ENCODE measurements around the gene VENTX.

VENTX gene

DNA sequence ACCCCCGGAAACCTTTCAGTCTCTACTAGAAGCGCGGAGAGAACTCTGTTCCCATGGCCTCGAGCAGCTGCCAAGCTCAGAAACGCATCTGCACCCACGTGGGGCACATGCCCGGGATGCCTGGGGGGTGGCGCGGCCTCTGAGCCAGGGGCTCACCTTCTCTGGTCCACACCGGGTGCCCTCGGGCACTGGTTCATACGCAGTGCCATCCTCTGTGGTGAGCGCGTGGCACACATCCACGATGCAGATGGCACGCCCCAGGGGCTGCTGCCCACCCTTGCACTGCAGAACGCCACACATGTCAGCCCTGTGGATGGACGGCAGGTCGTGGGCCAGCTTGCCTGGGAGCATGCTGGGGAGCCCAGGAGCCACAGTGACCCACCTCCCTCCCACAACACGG, 32.5 kb downstream of the VENTX start:
- H3K4me3 ChIP-seq (ENCODE audit: low read depth, low read length) = no peak overlapping the region
- TF ChIP-seq, protein P1, sequence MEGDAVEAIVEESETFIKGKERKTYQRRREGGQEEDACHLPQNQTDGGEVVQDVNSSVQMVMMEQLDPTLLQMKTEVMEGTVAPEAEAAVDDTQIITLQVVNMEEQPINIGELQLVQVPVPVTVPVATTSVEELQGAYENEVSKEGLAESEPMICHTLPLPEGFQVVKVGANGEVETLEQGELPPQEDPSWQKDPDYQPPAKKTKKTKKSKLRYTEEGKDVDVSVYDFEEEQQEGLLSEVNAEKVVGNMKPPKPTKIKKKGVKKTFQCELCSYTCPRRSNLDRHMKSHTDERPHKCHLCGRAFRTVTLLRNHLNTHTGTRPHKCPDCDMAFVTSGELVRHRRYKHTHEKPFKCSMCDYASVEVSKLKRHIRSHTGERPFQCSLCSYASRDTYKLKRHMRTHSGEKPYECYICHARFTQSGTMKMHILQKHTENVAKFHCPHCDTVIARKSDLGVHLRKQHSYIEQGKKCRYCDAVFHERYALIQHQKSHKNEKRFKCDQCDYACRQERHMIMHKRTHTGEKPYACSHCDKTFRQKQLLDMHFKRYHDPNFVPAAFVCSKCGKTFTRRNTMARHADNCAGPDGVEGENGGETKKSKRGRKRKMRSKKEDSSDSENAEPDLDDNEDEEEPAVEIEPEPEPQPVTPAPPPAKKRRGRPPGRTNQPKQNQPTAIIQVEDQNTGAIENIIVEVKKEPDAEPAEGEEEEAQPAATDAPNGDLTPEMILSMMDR (IDR thresholded peaks at IDR 0.05; ENCODE audit: borderline replicate concordance, insufficient read depth, low read depth, low read length) = no peak

DNA sequence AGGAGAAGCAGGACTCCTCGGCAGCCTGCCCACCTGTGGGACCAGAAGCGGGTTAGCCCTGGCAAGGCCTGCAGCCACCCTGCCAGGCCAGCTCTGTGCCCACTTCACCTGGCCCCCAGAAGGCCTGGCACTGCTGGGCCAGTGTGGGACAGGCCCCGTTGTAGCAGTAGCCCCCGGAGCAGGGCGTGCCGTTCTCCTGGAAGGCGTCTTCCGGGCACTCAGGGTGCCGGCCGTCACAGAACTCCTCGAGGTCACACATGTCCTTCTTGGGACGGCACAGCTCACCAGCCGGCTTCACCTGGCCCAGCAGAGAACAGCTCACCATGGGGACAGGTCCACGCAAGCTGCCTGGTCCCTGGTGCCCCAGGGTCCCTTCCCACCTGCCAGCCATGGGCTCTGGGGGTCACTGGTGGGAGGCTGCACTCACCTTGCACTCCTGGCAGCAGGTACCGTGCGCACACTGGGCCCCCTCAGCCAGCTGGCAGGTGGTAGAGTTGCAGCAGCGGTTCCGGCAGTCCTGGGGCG, 33.2 kb downstream of the VENTX start:
- TF ChIP-seq, protein P1 (IDR thresholded peaks at IDR 0.05; ENCODE audit: borderline replicate concordance, insufficient read depth, low read depth, low read length) = no peak
- H3K4me3 ChIP-seq (ENCODE audit: low read depth, low read length) = no peak overlapping the region

DNA sequence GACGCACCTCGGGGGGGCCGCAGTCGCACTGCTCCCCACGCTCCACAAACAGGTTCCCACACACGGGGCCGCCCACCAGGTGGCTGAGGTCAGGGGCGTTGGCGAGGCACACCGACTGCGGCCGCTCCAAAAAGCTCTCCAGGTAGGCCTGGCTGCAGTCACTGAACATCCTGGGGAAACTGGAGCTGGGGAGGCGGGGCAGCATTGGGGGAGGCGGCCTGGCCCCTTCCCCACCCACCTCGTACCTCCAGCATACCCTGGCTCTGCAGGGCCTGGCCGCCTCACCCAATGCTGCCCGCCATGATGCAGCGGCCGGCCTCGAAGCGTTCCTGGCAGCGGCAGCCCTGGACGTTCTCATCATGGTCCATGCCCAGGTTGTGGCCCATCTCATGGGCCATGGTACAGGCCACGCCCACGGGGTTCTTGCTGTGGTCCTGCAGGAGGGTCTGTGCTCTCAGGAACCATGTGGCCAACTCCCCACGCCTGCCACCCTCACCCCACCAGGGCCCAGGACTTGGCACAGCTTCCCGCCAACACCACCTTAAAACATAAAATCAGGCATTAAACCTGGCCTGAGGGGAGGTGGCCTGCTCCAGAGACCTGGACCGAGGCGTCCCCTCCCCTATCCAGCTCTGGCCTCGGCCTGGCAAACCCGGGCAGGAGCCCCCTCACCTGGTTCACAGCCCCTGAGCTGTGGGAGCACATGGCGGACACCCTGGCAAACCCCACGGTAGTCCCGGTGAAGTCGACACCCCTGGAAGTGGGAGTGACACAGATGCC, 34.1 kb downstream of the VENTX start:
- TF ChIP-seq, protein P1 (IDR thresholded peaks at IDR 0.05; ENCODE audit: borderline replicate concordance, insufficient read depth, low read depth, low read length) = no peak
- no peak overlapping the region for H3K4me3 ChIP-seq (ENCODE audit: low read depth, low read length)

DNA sequence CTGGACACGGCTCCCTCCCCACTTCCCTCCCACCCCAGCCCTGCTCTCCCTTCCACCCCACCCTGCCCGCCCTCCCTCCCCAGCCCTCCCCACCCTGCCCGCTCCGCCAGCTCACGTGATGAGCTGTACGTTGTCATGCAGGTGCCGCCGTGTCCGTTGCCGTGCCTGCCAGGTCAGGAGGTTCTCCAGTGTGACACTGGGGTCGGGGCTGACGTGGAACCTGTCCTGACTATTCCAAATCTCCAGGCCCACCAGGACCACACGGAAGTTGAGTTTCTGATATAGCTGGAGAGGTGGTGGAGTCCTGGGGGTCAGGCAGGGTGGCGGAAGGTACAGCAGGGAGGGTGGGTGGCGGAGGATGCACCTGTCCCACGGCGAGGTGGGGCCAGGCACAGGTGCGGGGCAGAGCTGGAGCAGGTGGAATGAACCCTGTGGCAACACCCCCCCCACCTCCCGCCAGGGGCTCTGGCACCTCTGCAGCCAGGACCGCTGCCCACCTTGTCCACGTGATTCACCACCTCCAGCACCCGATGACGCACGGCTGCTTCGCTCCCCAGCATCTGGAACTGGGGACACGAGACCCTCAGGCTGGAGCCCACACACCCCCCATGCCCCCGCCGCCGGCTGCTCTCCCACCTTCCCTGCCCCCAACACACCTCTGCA, 34.8 kb downstream of the VENTX start:
- no peak overlapping the region for H3K4me3 ChIP-seq (ENCODE audit: low read depth, low read length)
- TF ChIP-seq, protein P1 (IDR thresholded peaks at IDR 0.05; ENCODE audit: borderline replicate concordance, insufficient read depth, low read depth, low read length) = no peak

DNA sequence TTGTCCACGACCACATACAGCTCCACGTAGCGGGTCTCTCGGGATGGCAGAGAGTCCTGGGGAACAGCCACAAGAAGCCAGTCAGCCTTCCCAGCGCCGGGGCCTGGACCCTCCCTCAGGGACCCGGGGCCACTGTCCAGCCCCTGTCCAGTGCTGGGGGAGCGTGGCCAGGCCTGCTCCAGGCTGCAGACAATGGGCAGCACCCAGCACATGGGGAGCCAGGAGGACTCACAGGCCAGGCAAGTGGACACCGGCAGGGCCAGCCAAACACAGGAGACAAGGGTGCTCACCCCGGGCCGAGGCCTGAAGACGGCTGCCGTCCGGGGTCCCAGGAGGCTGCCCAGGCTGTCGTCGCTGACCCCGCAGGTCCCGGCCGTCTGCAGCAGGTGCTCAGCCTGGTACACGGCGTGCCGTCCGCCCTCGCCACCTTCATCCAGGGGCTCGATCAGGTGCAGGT, 35.3 kb downstream of the VENTX start:
- TF ChIP-seq, protein P1 (IDR thresholded peaks at IDR 0.05; ENCODE audit: borderline replicate concordance, insufficient read depth, low read depth, low read length) = no peak
- H3K4me3 ChIP-seq (ENCODE audit: low read depth, low read length) = no peak overlapping the region

DNA sequence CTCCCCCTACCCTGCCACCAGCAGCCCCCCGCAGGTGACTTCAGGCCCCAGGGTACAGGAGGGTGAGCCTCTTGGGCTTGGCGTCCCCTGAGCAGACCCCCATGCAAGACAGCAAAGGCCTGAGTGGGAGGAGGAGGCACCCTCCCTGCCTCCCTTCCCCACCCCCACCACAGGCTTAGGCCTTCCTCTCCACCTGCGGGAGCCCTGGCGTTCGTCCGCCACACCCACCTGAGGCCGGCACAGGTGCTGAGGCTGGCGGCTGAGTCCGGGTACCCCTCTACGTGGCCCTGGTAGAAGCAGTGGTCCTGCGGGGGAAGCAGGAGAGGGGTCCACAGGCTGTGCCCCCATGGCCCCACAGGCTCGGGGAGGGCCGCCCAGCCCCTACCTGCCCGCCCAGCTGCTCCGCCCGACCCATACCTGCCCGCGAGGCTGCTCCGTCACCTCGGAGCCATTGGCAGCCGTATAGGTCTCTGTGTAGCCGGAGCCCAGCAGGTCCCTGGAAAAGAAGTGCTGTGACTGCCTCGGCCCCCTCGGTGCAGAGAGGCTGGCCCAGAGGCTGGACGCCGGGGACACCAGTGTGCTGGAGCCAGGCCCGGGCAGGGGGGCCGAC, 36.0 kb downstream of the VENTX start:
- H3K4me3 ChIP-seq (ENCODE audit: low read depth, low read length) = no peak overlapping the region
- TF ChIP-seq, protein P1 (IDR thresholded peaks at IDR 0.05; ENCODE audit: borderline replicate concordance, insufficient read depth, low read depth, low read length) = no peak

Data from GM12875 (cell line).